Right hindlimb (tissue), 1 donor: Measurements from ENCODE around the gene ALPI.
"Not testable (repeated sequence)": the region's sequence is repeated elsewhere in the genome, so short reads cannot be mapped to it uniquely, and the experiment has no call there.

Experiments
- DNase-seq: peaks from one replicate; pipeline ENCODE4 v3.0.0-alpha.2; 2018

Gene ALPI

DNA sequence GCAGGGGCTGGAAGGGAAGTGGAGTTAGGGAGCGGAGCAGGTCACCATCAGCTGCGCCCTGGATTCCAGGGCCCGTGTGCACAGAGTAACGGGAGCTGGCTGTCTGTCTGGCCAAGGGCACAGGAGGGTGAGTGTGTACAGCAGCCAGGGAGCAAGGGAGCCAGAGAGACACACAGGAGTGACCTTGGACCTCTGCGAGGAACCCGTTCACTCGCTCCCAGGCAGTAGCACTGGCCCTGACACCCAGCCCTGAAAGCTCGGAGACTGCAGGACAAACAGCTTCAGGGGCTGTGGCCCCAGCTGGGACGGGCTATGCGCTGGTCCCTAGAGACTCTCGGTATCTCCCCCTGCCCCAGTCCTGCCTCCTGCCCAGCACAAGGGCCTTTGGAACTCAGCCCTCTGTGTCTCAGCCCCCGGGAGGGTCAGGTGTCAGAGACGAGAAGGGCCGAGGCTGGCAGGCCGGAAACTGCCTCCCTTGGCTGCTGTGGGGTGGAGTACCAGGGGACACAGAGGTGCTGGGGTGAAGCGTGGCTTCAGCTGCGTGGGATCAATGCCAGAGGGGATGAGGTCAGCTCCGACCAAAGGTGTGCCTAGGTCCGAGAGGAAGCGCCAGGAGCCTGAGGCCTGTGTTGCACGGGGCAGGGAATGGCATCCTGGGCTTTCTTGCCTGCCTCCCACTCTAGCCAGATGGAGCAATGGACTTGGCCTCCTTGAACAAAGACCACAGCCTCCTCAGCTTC is 12.1 kb upstream of the ALPI start:
- not testable (repeated sequence) for DNase-seq

DNA sequence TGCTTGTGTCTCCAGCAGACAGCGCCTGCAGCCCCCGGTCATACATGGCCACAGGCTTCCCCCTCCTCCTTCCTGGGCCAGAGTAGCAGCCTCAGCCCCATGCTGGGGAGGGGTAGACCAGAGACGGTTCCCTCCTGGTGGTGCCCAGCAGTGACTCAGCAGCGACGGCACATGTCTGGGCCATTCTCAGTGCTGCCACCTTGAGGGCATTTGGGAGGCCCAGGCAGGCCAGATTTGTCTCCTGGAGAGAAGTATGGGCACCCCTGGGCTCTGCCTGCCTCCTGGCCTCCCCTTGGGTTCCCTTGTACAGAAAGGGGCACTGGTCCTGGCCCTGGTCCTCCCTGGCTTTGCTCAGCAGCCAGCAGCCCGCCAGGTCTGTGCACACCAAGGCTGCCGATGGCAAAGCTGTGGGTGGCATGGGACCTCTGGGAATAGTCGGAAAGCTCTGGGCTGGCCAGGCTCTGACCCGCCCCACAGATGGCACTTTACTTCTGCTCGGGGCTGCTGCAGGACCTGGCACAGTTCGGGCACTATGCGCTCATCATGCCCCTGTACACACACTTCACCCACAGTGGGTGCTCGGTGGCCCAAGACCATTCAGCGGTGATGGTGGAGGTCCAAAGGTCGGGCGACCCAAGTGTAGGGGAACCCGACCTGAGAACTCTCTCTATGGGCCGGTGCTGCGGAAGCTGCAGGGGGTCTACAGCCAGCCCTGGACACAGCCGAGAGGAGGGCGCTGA is 11.4 kb upstream of the ALPI start:
- no peak for DNase-seq

DNA sequence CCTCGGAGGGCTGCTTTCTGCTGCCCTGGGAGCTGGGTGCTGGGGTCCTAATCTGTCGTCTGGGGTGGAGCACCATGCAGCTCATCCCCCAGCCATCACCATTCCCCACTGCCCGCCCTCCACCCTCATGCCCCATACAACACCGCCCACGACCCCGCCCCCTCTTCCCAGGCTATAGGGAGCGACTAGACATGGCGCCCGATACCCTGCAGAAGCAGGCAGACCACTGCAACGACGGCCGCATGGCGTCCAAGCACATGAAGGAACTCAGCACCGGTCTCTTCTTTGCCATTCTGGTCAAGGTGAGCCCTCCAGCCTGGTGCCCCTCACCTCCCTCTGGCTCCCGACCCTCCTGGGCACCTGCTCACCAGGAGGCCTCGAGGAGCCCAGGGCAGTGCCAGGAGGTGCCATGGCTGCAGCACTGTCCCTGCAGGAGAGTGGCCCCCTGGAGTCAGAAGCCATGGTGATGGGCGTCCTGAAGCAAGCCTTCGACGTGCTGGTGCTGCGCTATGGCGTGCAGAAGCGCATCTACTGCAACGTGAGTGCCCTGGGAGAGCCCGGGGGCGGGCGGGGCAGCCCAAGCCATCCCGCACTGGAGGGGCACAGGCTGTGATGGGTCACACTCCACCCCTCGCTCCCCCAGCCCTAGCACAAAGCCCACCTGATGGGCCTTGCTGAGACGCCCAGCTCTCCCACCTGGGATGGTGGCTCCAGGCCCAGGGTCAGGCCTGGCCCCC is 10.6 kb upstream of the ALPI start:
- not testable (repeated sequence) for DNase-seq

DNA sequence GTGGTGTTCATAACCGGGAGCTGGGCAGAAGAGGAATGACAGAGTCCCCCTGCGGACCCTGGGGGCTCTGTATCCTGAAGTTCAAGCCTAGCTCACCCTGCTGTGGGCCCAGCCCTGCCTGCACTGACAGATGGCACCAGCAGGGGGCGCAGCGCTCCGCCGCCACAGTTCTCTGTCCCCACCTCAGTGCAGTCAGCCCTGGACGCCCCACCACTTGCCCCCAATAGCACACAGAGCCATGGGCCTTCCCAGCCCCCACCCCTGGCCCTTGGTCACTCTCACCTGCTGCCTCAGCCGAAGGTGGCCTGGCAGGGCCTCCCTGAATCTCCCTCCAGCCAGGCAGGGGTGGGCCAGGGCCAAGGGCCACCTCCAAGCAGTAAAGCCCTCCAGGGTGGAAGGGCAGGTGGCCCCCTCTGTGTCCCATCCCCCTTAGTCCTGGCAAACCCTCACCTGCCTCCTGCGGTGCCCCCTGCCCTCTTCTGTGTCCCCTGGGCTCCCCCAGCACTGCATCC is 9.6 kb upstream of the ALPI start:
- not testable (repeated sequence) for DNase-seq

DNA sequence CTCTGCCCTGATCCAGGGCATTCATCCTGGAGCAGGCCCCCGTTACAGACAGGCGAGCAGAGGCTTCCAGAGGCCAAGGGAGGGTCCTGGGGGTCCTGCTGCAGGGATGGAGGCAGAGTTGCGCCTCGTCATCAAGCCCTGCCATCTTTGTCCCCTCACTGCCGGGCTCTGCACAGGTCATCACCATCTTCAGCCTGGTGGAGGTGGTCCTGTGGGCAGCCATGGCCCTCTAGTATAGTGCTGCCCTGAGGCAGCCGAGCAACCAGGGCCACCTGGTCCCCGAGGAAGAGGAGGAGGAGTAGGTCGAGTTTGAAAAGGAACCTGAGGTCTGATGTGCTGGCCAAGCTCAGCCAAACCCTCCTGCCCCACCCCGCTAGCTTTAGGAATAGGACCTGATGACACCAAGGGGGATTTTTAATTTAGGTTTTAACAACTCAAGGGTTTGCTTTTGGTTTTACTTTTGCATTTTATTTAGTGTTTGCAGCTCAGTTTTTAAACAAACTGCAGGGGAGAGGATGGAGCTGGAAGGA is 8.8 kb upstream of the ALPI start:
- no peak for DNase-seq

DNA sequence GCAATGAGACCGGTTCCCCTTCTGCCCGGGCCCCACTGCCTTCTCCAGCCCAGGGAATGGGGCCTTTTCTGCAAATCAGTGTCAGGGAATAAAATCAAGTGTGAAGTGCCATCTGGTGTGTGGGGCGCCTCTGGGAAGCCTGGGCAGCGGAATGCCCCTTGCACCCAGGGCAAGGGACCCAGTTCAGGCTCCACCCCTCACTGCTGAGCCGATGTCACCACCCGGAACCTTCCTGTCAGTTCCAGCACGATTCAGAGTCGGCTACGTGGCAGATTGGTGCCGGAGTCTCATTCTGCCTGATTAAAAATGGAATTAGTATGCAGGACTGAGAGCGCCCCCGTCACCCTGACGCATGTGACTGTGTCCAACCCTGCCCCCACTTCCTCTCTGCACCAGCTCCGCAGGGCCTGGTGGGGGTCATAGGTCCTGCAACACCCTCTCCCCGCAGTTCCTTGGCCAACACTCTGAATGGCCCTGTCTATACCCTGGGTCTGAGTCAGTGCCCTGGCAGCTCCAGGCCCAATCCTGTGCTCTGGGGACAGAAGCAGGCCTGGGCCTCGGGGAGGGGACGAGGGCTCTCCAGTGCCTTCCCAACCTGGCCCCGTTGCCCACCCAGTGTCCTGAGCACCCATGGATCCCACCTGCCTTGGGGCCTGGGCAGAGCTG is 8.2 kb upstream of the ALPI start:
- DNase-seq: no peak

DNA sequence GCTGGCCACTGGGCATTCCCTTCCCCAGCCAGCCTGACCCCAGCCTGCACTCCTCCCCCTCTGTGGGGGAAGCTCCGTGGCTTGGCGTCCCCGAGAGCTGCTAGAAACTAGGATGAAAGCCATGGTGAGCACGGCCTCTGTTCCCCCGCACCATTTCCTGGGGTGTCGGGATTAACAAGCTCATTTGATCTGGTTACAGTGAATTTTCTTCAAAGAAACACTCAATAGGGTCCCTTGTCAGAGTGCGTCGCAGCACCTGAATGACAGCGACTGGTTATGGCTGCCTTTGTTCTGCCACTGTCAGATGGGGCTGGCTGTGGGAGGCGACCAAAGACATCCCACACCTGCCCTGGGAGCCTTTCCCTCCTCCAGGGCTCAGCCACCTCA is 7.7 kb upstream of the ALPI start:
- DNase-seq: no peak

DNA sequence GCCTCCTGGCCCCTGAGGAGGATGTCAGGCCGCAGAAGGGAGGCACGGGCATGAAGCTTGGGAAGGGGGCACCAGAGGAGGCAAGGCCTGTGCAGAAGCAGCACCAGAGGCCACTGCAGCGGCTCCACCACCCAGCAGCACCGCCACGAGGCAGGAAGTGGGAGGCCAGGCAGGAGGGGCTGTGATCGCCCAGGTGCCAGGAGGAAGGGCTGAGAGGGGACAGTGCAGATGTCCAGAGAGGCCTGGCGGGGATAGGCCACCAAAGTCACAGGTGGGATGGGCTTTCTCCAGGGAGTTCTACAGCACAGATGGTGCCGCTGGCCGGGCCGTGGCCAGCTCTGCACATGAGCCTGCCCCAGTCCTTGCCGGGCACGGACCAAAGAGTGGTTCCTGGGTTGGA is 6.0 kb upstream of the ALPI start:
- no peak for DNase-seq

DNA sequence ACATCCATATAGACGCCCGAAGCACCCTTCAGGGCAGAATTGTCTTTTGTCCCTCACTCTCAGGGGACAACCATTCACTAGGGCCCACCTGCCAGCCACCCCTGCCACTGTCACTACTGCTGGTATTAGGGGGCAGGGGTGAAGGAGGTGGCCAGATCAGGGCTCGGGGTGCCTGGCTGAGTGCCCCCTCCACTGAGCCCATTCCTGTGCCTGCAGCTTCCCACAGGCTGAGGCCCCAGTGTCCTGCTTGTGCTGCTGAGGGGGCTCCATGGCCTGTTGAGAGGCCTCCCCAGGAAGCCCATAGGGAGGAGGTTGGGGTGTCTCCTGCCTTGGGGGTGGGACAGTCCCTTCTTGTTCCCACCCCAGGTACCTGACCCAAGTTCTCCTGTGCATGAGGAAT is 4.3 kb upstream of the ALPI start:
- DNase-seq: not testable (repeated sequence)

DNA sequence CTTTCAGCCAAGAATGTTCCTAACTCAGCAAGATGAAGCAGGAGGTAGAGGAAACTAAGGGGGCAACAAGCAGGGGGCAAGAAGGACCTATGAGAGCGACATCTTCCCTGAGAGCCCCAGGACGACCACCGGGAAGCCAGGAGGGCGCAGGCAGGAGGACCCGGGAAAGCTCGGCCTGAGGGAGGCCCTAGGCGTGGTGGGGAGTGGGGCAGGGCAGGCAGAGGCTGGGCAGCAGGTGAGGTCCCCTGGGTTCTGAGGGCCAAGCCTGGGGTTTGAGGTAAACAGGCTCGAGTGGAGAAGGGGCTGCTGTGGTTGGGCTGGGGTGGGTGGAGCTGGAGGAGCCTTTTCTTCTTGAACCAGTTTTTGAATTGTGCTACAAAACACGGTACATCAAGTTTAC is 1.3 kb upstream of the ALPI start:
- no peak for DNase-seq

DNA sequence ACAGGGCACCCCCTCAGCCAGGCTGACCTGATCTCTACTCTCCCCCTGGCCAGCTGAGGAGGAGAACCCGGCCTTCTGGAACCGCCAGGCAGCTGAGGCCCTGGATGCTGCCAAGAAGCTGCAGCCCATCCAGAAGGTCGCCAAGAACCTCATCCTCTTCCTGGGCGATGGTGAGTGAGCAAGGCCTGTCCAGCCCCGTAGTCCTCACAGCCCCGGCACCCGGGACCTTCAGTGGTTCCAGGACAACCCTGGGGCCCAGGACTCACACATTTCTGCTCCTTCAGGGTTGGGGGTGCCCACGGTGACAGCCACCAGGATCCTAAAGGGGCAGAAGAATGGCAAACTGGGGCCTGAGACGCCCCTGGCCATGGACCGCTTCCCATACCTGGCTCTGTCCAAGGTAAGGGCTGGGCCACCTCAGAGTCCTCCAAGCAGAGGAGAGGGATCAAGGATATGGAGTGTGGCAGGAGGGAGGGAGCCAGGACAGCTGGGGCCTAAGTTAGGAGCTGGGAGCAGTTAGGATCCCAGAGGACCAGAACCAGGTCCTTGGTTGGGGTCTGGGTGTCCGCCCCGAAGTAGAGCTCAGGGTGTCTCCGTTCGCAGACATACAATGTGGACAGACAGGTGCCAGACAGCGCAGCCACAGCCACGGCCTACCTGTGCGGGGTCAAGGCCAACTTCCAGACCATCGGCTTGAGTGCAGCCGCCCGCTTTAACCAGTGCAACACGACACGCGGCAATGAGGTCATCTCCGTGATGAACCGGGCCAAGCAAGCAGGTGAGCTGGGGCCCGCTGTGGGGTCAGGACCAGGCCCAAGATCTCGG is 555 bp downstream of the ALPI start:
- no peak for DNase-seq

DNA sequence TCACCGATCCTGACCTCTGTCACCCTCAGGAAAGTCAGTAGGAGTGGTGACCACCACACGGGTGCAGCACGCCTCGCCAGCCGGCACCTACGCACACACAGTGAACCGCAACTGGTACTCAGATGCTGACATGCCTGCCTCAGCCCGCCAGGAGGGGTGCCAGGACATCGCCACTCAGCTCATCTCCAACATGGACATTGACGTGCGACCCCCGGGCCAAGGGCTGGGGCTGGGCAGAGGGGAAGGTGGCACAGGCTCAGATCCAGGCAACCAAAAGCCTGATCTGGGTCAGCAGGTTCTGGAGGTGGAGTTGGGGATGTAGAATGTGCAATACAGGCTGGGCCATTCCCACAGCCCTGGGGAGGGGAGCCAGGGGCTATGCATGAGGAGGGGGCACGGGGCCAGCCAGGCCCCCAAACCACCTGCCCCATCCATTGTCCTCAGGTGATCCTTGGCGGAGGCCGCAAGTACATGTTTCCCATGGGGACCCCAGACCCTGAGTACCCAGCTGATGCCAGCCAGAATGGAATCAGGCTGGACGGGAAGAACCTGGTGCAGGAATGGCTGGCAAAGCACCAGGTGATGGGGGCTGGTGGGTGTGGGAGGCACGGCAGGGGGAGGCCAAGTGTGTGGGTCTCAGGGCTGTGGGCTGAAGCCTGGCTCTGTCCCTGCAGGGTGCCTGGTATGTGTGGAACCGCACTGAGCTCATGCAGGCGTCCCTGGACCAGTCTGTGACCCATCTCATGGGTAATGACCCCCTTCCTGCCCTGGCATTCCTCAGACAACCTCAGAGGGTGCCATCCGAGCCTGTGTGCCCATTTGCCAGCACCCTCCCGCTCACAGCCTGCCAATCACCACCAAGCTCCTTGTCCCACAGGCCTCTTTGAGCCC is 1.4 kb downstream of the ALPI start:
- no peak for DNase-seq

DNA sequence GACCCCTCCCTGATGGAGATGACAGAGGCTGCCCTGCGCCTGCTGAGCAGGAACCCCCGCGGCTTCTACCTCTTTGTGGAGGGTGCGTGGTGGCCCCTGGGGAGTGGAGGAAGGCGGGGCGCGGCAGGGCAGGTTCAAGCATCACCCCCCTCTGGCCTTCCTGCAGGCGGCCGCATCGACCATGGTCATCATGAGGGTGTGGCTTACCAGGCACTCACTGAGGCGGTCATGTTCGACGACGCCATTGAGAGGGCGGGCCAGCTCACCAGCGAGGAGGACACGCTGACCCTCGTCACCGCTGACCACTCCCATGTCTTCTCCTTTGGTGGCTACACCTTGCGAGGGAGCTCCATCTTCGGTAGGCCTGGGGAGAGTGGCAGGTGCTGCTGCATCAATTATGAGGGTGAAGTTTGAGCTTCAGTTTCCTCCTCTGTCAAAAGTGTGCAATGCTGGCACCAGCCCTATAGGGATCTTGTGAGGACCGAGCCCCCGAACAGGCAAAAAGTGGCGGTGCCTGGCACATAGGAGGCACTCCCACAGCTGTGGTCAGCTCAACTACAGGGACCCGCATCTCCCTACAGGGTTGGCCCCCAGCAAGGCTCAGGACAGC is 2.2 kb downstream of the ALPI start:
- DNase-seq: no peak

DNA sequence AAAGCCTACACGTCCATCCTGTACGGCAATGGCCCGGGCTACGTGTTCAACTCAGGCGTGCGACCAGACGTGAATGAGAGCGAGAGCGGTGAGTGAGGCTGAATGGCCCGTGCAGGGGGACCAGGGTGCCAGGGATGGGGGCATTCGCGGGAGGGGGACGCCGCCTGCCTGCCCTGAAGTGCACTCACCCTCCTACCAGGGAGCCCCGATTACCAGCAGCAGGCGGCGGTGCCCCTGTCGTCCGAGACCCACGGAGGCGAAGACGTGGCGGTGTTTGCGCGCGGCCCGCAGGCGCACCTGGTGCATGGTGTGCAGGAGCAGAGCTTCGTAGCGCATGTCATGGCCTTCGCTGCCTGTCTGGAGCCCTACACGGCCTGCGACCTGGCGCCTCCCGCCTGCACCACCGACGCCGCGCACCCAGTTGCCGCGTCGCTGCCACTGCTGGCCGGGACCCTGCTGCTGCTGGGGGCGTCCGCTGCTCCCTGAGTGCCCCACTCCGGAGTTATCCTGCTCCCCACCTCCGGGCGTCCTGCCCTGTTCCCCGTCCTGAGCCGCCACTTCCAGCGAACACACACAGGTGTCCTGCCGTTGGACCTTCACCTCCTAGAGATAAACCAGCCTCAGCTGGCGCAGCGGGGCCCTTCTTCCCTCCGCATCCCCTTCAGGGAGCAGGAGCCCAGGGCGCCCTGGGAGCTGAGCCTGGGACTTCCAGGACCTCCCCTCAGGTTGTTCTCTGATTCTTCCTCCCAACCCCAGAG is 2.9 kb downstream of the ALPI start:
- DNase-seq: no peak

DNA sequence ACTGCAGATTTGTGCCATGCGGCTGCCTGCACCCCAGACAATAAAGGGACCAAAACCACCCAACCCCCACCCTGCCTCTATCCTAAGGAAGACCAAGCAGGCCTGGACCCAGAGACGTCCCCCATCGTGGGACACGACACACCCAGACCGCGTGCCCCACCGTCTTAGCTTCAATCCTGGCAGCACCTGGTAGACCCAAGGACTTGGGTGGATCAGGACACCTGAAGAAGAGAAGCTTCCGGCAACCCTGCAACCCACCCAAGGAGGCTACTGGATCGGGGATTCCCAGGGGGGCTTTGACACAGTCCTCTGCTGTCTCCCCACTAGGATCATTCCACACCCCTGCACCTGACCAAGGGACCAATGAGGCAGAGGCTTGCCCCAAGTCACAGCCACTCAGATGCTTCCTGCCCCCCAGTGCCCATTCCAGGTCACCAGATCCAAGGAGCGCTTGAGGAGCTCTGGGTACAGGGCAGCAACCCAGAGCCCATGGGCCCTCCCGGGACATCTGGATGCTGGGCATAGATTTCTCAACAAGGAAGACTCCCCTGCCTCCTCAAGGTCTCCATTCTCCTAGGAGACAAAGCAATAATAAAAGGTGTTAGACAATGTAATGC is 3.6 kb downstream of the ALPI start:
- DNase-seq: no peak

DNA sequence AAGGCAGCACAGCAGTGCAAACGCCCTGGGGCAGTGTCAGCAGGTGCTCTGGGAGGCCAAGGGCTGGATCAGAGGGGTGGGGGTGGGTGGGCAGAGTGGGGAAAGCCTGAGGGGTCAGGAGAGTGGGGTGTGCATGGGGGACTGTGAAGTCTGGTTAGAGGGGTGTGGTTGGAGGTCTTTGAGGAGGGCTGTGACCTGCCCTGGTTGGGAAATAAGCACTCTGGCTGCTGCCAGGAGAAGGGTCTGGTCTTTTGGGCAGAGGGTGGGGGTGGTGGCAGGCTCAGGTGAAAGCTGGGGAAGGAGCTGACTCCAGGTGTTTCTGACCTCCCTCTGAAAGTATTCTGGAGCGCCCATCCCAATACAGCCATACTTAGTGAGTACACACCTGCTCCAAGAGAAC is 4.2 kb downstream of the ALPI start:
- DNase-seq: no peak

DNA sequence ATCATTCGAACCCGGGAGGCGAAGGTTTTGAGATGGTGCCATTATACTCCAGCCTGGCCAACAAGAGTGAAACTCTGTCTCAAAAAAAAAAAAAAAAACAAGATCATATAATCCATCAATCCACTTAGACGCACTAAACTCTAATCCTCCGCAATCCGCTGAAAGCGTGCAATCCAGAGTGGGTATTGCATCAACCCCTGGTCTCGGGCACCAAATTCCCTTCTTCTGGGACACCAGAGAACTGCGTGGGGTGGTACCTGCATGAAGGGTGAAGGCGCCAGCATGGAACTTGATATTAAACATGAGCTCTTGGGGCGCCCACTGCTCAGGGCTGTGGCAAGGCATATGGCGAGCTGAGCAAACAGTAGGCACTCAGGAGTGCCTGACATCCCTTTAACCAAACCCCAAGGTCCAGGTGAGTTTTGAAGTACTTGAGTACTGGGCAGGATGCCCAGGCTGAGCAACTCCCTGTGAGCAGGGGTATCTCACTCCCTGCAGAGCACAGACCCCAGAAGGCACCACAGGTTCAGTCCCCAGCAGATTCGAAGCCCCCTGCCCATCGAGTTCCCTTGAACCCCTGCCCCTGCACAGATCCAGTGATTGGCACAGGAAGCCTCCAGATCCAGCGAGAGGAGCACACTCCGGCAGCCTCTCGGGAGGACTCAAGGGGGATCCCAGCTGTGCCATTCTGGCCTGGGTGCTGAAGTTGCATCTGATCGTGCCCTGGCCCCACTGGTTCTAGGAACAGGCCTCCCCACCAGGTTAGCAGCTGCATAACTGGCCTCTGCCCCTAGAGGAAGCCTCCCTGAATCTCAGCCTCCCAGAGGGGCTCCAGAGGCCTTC is 8.0 kb downstream of the ALPI start:
- DNase-seq: no peak

DNA sequence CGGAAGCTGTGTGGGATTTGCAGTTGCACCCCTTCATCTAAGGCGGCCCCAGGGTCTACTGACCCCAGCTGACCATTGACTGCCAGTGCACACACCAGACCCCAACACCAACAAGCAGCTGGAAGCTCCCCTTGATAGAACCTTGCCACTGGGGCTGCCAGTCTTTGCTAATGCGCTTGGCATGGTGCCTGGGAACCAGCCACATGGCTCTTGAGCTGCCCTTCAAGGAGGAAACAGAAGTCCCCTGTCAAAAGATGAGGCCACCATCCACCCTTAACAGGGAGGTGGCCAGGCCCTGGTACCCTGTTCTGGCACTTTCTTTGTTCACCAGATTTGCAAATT is 8.6 kb downstream of the ALPI start:
- DNase-seq: no peak
